ENCODE data around the gene TLR1.

- TF ChIP-seq FOXM1 (IDR thresholded peaks at IDR 0.05; ENCODE audit: borderline replicate concordance, low read depth): no peak
- no peak for TF ChIP-seq MAX (IDR thresholded peaks at IDR 0.05)
- no peak for TF ChIP-seq CREB1 (IDR thresholded peaks at IDR 0.05; ENCODE audit: low read depth)
- TF ChIP-seq TAF1 (IDR thresholded peaks at IDR 0.05; ENCODE audit: low read depth): no peak
- no peak for TF ChIP-seq CEBPB (IDR thresholded peaks at IDR 0.05)
Measured at GRCh38 chr4:38837849-38838248, 33.3 kb upstream of the TLR1 start.
